CD8-positive, alpha-beta memory T cell (primary cell): ENCODE data around the gene ANXA2R. TPM values are rescaled to one million over a fixed set of nuclear protein-coding genes. Genes with fewer than 3 reads are reported as not detected.

ENCODE experiments used
- polyA plus RNA-seq: library from polyadenylated mRNA; unstranded; fragments of 300-500 nt; fragmentation: Illumina TruSeq; gene quantifications from one replicate; pipeline ENCODE4 v1.2.3, GENCODE V29; 2021
- total RNA-seq, 2 experiments: library from RNA; stranded (reverse); gene quantifications; one replicate each; pipeline ENCODE4 v1.2.3, GENCODE V29; 2021

The ANXA2R gene
- total and polyA plus RNA-seq, 3 experiments from 2014 or later = 6.0 to 55.9 (median 6.8) TPM

Other genes with a start within 250 kb of the ANXA2R start
- 1 to 10 TPM in 1 of 2 experiments, under 1 TPM in 1; 0.75 to 1.2 TPM for gene SELENOP, start 228.4 kb downstream of the ANXA2R start, total RNA-seq
- gene SELENOP, start 228.4 kb downstream of the ANXA2R start, polyA plus RNA-seq = not detected
- gene ZNF131, start 80.6 kb upstream of the ANXA2R start, total RNA-seq = 10 to 100 TPM; 39.2 to 39.5 TPM
- 63.9 TPM for gene ZNF131, start 80.6 kb upstream of the ANXA2R start, polyA plus RNA-seq
- under 1 TPM; 0.40 to 0.70 TPM for gene NIM1K, start 151.9 kb upstream of the ANXA2R start, total RNA-seq
- gene NIM1K, start 151.9 kb upstream of the ANXA2R start, polyA plus RNA-seq = 0.20 TPM